Measurements from ENCODE around the gene EEFSEC.
"Not testable (repeated sequence)": the region's sequence is repeated elsewhere in the genome, so short reads cannot be mapped to it uniquely, and the experiment has no call there.

Gene EEFSEC

GRCh38 chr3:128152419-128153155, 694 bp upstream of the EEFSEC start:
- DNase-seq (ENCODE audit: low read depth) = no peak

GRCh38 chr3:128154354-128154753, 1.1 kb downstream of the EEFSEC start:
- not testable (repeated sequence) for DNase-seq (ENCODE audit: low read depth)

GRCh38 chr3:128155616-128156360, 2.5 kb downstream of the EEFSEC start:
- no peak for DNase-seq (ENCODE audit: low read depth)

- DNase-seq (ENCODE audit: low read depth) = no peak
Observed at GRCh38 chr3:128160661-128161060, 7.4 kb downstream of the EEFSEC start.

GRCh38 chr3:128163432-128163831, 10.2 kb downstream of the EEFSEC start:
- DNase-seq (ENCODE audit: low read depth) = no peak

- DNase-seq (ENCODE audit: low read depth) = no peak
Observed at GRCh38 chr3:128166971-128167453, 13.7 kb downstream of the EEFSEC start.

- no peak for DNase-seq (ENCODE audit: low read depth)
Observed at GRCh38 chr3:128167646-128167972, 14.3 kb downstream of the EEFSEC start.

GRCh38 chr3:128167973-128168674, 14.8 kb downstream of the EEFSEC start:
- DNase-seq (ENCODE audit: low read depth) = no peak

- DNase-seq (ENCODE audit: low read depth) = no peak
Observed at GRCh38 chr3:128168836-128169235, 15.6 kb downstream of the EEFSEC start.

GRCh38 chr3:128170866-128171516, 17.7 kb downstream of the EEFSEC start:
- peak; percentile 43 for DNase-seq (ENCODE audit: low read depth)

- no peak for DNase-seq (ENCODE audit: low read depth)
Observed at GRCh38 chr3:128173200-128173599, 19.9 kb downstream of the EEFSEC start.

- no peak for DNase-seq (ENCODE audit: low read depth)
Observed at GRCh38 chr3:128173849-128174248, 20.6 kb downstream of the EEFSEC start.

- DNase-seq (ENCODE audit: low read depth) = no peak
Observed at GRCh38 chr3:128174675-128175590, 21.7 kb downstream of the EEFSEC start.

GRCh38 chr3:128175768-128176167, 22.5 kb downstream of the EEFSEC start:
- no peak for DNase-seq (ENCODE audit: low read depth)

- DNase-seq (ENCODE audit: low read depth) = no peak
Observed at GRCh38 chr3:128176276-128176833, 23.1 kb downstream of the EEFSEC start.

- DNase-seq (ENCODE audit: low read depth) = no peak
Observed at GRCh38 chr3:128177865-128178264, 24.6 kb downstream of the EEFSEC start.

GRCh38 chr3:128178782-128179483, 25.7 kb downstream of the EEFSEC start:
- no peak for DNase-seq (ENCODE audit: low read depth)

- DNase-seq (ENCODE audit: low read depth) = no peak
Observed at GRCh38 chr3:128179484-128179819, 26.2 kb downstream of the EEFSEC start.

GRCh38 chr3:128180436-128180835, 27.2 kb downstream of the EEFSEC start:
- DNase-seq (ENCODE audit: low read depth) = no peak

GRCh38 chr3:128180913-128181312, 27.6 kb downstream of the EEFSEC start:
- DNase-seq (ENCODE audit: low read depth) = no peak
